Endothelial cell (in vitro differentiated cells): ENCODE results near the gene SAE1. TPM values are rescaled to one million over a fixed set of nuclear protein-coding genes. Genes with fewer than 3 reads are reported as not detected.

Source experiments
- DNase-seq: peaks from one replicate; pipeline ENCODE4 v3.0.0; 2021; ENCODE audit warnings: low spot score
- H3K27ac Mint-ChIP-seq: one replicate; pipeline ENCODE4 v1.8.0; 2021; ENCODE audit warnings: mixed read lengths, inconsistent platforms; ENCODE audit not compliant: unreplicated experiment
- H3K27me3 Mint-ChIP-seq: one replicate; pipeline ENCODE4 v1.8.0; 2021; ENCODE audit warnings: mild to moderate bottlenecking, moderate library complexity, mixed read lengths, inconsistent platforms; ENCODE audit not compliant: unreplicated experiment
- H3K36me3 Mint-ChIP-seq: one replicate; pipeline ENCODE4 v1.8.0; 2021; ENCODE audit warnings: mild to moderate bottlenecking, low read depth, mixed read lengths, inconsistent platforms; ENCODE audit not compliant: unreplicated experiment
- H3K4me1 Mint-ChIP-seq: one replicate; pipeline ENCODE4 v1.8.0; 2021; ENCODE audit warnings: mild to moderate bottlenecking, mixed read lengths, inconsistent platforms; ENCODE audit not compliant: unreplicated experiment
- H3K4me3 Mint-ChIP-seq: one replicate; pipeline ENCODE4 v1.8.0; 2021; ENCODE audit warnings: mild to moderate bottlenecking, mixed read lengths, inconsistent platforms; ENCODE audit not compliant: unreplicated experiment
- H3K9me3 Mint-ChIP-seq: one replicate; pipeline ENCODE4 v1.8.0; 2021; ENCODE audit warnings: mixed read lengths, inconsistent platforms; ENCODE audit not compliant: unreplicated experiment
- total RNA-seq: library from RNA; stranded (reverse); fragmentation: NEBNext Ultra II Directional; extraction: Animal tissue kit (Norgen Biotek cat#: 25700); gene quantifications from one replicate; pipeline ENCODE4 v1.2.1, GENCODE V29; 2021; ENCODE audit not compliant: unreplicated experiment
- TF ChIP-seq, protein P1 (sequence below): fragments of 200-600 bp; sonication (generic); IDR thresholded peaks from one replicate; pipeline ENCODE4 v1.5.0; 2021; ENCODE audit warnings: antibody characterized with exemption; ENCODE audit not compliant: unreplicated experiment

SAE1 gene
- total RNA-seq, 1 donor from 2014 or later: 134 TPM

DNA sequence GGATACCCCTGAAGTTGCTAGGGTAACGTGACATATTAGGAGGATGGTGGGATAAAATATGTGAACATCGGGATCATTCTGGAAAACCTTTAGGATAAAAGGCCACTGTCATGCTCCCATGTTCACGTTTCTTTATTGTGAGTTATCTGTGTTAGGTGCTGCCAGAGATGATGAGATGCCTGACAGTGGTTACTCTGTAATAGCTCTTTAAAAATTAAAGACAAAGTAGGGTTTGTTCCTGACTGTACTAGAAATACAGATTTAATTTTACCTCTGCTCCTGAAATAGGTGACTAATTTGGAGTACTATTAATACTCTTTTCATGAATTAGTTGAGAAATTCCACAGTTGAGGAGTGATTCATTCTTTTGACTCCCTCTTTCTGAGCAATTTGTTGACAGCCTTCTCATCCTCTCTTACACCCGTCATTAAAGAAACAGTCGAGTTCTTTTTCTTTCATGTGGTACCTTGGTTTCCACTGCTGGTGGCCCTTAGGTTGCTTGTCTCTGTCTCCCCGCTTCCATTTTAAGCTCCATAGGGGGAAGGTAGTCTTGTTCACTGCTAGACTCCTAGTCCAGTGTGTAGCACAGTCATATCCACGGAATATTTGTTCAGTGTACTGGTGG, 28.4 kb downstream of the SAE1 start:
- Mint-ChIP-seq H3K4me3 (no peak overlapping the region), H3K27me3 (peaks cover 1% of the 10 kb centered on the region), H3K36me3 (peaks cover 21% of the 10 kb centered on the region), H3K27ac (peak overlapping the region; percentile 100), H3K9me3 (no peaks in the 10 kb centered on the region), H3K4me1 (peaks cover 33% of the 10 kb centered on the region)
- DNase-seq: no peak
- TF ChIP-seq, protein P1, sequence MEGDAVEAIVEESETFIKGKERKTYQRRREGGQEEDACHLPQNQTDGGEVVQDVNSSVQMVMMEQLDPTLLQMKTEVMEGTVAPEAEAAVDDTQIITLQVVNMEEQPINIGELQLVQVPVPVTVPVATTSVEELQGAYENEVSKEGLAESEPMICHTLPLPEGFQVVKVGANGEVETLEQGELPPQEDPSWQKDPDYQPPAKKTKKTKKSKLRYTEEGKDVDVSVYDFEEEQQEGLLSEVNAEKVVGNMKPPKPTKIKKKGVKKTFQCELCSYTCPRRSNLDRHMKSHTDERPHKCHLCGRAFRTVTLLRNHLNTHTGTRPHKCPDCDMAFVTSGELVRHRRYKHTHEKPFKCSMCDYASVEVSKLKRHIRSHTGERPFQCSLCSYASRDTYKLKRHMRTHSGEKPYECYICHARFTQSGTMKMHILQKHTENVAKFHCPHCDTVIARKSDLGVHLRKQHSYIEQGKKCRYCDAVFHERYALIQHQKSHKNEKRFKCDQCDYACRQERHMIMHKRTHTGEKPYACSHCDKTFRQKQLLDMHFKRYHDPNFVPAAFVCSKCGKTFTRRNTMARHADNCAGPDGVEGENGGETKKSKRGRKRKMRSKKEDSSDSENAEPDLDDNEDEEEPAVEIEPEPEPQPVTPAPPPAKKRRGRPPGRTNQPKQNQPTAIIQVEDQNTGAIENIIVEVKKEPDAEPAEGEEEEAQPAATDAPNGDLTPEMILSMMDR: no peak

DNA sequence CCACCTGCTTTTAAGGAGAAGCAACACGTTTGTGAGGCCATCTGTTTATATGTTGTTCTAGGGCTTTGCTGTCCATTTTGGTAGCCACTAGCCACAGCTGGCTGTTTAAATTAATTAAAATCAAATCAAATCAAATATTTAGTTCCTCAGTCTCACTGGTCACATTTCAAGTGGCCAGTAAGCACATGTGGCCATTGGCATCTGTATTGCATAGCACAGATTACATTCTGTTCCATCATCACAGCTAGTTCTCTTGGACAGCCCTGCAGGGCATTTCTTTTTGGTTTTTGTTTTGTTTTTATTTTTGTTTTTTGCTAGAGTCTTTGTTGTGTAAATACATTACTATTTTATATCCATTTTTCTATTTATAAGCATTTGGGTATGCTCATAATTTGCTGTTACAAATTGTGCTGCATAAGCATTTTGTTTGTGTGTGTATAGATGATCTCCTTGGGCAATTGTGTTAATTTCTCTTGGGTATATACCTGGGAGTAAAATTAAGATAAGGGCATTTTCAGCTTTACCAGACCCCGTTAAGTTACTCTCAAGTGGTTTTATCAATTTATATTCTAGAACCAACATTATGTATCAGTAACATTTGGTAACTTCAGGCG, 31.3 kb downstream of the SAE1 start:
- TF ChIP-seq, protein P1: no peak
- no peak for DNase-seq
- no peak overlapping the region for H3K27ac Mint-ChIP-seq
- H3K9me3 Mint-ChIP-seq: no peaks in the 10 kb centered on the region
- H3K4me3 Mint-ChIP-seq: no peak overlapping the region
- H3K4me1 Mint-ChIP-seq: peaks cover 22% of the 10 kb centered on the region
- peaks cover 2% of the 10 kb centered on the region for H3K27me3 Mint-ChIP-seq
- peaks cover 6% of the 10 kb centered on the region for H3K36me3 Mint-ChIP-seq

DNA sequence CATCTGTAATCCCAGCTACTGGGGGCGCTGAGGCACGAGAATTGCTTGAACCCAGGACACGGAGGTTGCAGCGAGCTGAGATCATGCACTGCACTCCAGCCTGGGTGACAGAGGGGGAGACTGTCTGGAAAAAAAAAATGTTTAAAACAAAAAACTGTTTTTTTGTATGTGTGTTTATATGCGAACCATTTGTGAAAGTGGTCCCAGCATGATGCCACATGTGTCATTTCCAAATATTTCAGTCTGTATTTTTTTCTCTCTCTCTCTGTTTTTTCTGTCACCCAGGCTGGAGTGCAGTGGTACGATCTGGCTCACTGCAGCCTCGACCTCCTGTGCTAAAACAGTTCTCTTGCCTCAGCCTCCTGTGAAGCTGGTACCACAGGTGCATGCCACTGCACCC, 37.4 kb downstream of the SAE1 start:
- Mint-ChIP-seq H3K36me3 (peaks cover 18% of the 10 kb centered on the region), H3K27me3 (peaks cover 3% of the 10 kb centered on the region), H3K9me3 (no peaks in the 10 kb centered on the region), H3K4me3 (no peak overlapping the region), H3K27ac (no peak overlapping the region), H3K4me1 (no peaks in the 10 kb centered on the region)
- no peak for DNase-seq
- TF ChIP-seq, protein P1: no peak

DNA sequence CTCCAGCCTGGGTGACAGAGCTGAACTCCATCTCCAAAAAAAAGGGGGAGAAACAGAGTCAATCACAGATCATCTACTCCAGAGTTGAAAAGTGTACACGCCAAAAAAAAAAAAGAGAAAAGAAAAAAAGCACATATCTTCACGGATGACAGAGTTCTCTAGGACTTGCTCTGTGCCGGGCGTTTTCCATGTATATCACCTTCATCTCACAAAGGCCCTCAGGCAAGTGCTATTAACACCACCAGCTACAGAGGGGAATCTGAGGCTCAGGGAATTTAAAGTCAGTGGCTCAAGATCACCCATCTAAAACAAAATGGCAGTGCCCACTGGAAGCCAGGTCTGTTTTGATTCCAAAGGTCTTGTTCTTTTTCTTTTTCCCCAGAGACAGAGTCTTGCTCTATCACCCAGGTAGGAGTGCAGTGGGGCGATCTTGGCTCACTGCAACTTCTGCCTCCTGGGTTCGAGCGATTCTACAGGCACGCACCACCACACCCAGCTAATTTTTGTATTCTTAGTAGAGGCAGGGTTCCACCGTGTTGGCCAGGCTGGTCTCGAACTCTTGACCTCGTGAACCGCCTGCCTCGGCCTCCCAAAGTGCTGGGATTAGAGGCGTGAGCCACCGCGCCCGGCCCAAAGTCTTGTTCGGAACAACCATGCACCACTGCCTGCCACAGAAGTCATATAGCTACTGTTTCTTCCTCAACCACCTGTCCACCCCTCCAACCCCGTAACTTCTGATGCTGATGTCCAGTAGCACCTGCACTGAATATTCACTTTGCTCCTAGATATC, 42.2 kb downstream of the SAE1 start:
- no peak for DNase-seq
- Mint-ChIP-seq H3K4me1 (no peaks in the 10 kb centered on the region), H3K9me3 (no peaks in the 10 kb centered on the region), H3K27me3 (peaks cover 2% of the 10 kb centered on the region), H3K36me3 (peaks cover 28% of the 10 kb centered on the region), H3K4me3 (peak overlapping the region; percentile 47), H3K27ac (peak overlapping the region; percentile 82)
- TF ChIP-seq, protein P1: no peak
